Measurements from ENCODE around the gene NPHP4.
"Not testable (repeated sequence)": the region's sequence is repeated elsewhere in the genome, so short reads cannot be mapped to it uniquely, and the experiment has no call there.

The NPHP4 gene

GRCh38 chr1:5873556-5873955 lies 118.7 kb downstream of the NPHP4 start:
- DNase-seq, result no peak

DNA sequence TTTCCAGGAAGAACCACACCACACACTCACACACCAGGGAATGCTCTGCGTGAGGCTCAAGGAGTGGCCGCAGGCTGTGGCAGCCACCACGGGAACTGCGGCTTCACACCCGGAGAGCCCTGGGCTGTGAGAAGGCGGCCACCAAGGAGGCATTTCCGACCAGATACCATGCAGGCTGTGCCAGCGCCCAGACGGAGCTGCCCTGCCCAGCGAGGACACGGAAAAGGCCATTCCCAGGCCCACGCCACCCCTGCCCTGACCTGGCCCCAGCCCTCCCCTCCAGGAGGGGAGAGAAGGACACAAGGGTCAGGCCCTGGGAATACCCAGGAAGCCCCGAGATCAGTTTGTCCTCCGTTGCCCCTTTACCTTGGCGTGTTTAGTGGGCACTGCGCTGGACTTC lies 119.3 kb downstream of the NPHP4 start:
- DNase-seq, result no peak

- no peak for DNase-seq
Measured at GRCh38 chr1:5868931-5869500, 123.2 kb downstream of the NPHP4 start.

DNA sequence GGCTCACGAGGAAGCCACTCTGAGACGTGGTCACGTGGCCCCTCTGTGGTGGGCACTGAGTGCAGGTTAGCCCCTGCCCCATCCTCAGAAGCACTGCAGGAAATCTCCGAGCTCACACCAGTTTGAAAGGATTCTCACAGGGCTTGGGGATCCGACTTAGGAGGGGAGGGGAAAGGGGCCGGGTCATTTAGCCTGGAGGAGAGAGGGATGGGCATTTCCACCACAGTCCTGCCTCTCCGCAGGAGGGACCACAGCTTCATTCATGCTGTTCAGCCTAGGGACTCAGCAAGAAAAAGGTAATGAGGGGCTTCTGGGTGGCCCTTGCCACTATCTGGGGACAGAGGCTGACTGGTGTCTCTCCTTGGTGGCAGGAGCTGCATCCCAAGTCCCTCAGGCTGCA lies 126.5 kb downstream of the NPHP4 start:
- no peak for DNase-seq

GRCh38 chr1:5865056-5865455 lies 127.2 kb downstream of the NPHP4 start:
- DNase-seq, result no peak

DNA sequence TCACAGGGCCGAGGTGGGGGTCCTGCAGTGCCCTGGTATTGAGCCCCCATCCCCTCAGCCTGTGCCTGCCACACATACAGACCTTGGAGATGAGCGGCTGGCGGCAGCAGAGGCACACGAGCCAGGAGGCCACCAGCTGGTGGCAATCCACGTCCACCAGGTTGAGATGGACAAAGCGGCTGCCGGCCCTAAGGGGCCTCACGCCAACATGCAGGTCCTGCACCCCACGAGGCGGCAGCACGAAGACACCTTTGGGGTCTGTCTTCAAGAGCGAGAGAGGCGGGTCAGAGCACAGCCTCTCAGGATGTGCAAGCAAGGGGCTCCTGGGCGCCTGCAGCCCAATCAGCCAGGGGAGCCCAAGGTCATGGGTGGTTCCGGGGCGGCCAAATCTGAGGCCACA lies 128.0 kb downstream of the NPHP4 start:
- DNase-seq, result no peak

DNA sequence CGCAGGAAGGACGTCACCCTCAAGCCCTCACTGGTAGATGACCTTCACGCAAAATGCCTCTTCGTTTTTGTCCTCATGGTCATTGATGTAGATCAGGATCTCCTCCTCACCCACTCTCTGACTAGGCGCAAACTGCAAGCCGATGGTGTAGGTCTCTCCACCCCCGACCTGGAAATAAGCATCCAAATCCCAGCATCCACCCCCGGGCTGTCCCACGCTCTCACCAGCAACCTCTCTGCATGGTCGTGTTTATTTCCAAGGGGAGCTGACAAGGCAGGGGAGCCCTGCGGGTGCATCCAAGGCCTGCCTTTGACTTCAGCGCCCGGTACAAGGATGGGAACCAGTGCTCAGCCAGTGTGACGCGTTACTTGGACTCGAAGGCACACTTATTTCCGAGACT lies 129.0 kb downstream of the NPHP4 start:
- DNase-seq, result no peak

DNA sequence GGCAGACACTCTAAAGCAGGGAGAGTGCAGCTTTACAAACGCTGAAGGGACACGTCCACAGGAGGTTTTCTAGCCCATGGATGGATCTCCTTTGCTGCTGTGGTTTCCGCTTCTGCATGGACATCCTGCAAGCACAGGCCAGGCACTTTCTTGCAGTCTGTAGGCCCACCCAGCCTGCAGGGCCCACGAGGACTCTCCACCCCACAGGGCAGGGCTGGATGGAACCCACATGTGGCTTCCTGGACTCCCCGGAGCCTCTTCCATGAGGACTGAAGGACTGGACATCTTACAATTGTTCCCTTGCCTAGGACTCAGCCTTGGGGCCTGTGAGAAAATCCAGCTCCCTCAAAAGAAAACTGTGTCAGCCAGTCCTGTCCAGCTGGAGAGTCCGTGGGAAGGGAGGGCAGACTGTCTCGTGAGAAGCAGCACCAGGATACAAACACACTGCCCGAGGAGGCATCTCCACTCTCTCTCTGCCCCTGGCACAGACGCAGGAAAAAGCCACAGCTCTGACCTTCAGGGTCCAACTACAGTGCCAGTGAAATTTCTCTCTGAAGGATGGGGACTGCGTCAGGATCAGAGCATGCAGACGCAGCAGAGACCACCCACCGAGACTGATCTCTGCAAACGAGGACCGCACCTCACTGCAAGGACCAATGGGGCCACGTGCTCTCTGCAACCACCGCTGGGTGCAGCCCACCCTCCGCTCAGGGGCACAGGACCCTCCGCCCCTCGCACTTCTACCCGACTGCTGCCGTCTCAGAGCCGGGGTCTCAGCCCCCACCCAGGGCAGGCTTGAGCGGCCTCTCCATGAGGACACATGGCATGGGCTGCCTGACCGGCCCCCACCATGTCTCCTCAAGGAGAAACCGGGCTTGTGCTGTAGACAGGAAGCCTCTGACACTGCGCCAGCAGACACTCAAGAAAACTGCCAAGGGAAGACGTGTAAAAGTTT lies 130.1 kb downstream of the NPHP4 start:
- no peak for DNase-seq

GRCh38 chr1:5860277-5860676 lies 131.9 kb downstream of the NPHP4 start:
- no peak for DNase-seq

DNA sequence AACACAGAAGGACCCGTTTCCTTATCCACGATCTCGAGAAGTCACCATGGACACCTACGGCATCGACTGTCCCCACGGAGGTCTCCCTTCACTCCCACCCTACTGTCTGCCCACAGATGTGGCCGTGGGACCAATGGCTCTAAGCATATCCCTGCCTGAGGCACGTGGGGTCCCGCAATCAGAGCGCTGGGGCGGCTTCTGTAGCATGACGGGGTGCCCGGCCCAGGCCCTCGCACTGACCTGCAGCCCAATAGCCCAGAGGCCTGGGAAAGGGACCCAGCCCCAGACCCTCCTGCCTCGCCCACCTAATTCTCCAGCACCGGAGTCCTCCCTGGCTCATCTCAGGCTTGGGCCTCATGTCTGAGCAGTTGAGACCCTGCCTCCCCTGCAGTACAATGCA lies 132.5 kb downstream of the NPHP4 start:
- no peak for DNase-seq

DNA sequence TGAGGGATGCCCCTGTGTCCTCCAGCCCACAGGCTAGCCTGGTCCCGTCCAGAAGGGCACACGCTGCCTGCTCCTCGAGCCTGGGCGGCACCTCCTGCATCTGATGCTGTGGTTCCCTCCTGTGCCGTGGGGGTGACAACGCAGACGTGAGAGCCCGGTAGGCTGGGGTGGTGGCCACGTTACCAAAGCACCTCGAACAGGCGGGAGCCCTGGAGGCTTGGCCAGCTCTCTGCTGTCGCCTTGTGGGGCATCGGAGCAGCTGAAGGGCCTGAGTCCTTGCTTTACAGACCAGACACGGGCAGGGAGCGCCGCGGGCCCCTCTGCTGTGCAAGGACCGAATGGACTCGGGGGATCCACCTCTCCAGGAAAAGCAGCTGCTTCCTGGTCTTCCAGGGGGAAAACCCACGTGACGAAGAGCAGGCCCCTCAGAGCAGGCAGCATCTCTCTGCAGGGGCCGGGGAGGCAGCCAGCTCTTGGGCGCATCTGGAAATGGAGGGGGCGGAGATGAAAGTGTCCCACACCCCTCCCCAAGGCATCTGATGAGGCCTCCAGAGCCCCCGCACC lies 133.3 kb downstream of the NPHP4 start:
- no peak for DNase-seq

GRCh38 chr1:5858246-5858645 lies 134.0 kb downstream of the NPHP4 start:
- no peak for DNase-seq

GRCh38 chr1:5857508-5858090 lies 134.6 kb downstream of the NPHP4 start:
- DNase-seq, result no peak

GRCh38 chr1:5857011-5857410 lies 135.2 kb downstream of the NPHP4 start:
- DNase-seq, result no peak

DNA sequence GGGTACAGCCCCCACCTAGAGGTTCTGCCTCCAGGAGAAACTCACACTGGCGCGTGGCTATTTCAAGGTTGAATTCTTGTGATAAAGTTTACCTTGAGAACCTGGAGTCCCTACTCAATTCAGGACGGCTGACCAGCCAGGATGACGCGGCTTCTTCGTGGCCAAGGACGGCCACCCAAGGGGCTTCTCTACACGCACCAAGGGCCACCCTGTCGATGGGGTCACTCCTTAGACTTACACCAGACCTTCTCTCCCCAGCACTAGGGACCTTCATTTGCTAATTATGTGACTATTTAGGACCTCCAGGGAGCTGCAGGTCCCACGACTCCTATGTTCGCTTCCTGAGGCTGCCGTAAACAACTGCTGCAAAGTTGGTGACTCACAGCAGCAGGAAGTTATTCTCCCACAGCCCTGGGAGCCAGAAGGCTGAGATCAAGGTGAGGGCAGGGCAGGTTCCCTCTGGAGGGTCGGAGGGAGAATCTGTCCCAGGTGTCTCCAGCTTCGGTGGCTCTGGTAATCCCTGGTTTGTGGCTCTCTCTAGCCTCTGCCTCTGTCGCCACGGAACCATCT lies 135.9 kb downstream of the NPHP4 start:
- no peak for DNase-seq

DNA sequence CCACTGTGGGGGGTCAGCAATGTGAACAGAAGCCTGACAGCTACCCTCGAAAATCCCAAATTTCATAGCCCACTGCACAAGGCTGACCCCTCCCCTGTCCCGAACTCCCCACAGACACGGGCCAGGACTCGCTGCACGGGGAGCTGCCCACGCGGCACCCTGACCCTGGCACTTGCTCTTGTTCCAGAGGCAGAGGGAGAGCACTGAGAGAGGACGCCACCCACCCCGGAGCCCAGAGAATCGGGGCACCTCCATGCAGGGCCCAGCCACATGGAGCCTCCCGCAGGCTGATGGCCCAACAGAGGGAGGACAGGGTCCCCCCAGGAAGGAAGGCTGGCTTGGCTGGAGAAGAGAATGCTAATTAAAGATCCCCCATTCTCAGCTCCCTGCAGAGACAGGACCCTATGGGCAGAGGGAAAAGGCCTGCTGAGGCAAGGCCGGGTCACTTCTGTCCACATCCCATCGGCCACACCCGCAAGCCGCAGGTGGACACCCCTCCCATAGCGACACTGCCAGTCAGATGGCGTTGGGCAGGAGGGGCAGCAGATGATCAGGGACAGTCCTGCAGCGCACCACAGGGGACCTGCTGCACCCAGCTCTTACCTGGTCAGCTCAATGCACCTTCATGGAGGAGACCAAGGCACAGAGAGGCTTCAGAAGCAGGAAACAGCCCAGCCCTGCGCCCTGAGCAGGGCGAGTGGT lies 136.9 kb downstream of the NPHP4 start:
- no peak for DNase-seq

DNA sequence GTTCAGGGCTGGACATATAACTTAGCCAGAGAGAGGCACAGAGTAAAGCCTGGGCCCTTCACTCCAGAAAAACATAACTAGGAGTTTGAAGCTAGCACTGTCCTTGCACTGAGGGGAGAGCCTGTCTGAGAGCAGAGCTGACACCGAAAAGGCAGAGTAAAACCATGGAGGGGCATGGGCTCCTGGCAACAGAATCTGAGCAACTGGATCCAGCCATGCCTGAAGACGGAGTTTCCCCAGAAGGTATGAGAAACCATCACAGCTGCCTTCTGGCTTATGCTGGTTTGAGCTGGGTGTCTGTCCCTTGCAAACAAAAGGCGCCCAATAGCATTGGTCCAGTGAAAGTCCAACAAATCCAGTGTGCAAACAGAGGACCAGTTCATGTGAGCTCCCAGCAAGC lies 137.5 kb downstream of the NPHP4 start:
- no peak for DNase-seq

- DNase-seq, result not testable (repeated sequence)
Measured at GRCh38 chr1:5853858-5854257, 138.4 kb downstream of the NPHP4 start.

- no peak for DNase-seq
Measured at GRCh38 chr1:5850503-5850902, 141.7 kb downstream of the NPHP4 start.

- DNase-seq, result no peak
Measured at GRCh38 chr1:5849550-5849949, 142.7 kb downstream of the NPHP4 start.

- no peak for DNase-seq
Measured at GRCh38 chr1:5847013-5847659, 145.1 kb downstream of the NPHP4 start.

DNA sequence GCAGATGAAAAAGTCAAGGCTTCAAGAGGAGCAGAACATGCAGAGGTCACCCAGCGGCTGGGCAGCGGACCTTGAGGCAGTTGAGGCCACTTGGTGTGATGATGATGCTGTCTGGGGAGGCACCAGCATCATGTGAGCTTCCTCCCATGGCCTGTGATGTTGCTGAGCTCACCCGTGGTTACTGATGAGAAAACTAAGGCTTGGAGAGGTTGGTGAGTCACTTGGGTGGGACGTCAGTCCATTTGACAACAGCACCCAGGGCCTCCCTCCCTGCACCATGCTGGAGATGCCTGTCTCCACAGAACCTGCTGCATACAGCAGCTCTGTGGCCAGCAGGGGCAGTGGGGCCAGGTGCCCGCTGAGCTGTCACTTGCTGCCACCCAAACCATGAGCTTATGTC lies 146.8 kb downstream of the NPHP4 start:
- DNase-seq, result no peak

Data from SW 1271 (cell line).